ENCODE data around the gene GRIK2. TPM values are rescaled to one million over a fixed set of nuclear protein-coding genes. Genes with fewer than 3 reads are reported as not detected.
"Not testable (repeated sequence)": the region's sequence is repeated elsewhere in the genome, so short reads cannot be mapped to it uniquely, and the experiment has no call there.

The GRIK2 gene
- total RNA-seq, 1 donor from 2014 or later: not detected

- DNase-seq (ENCODE audit: low read depth in 2 of 2): no peak
Observed at GRCh38 chr6:102015431-102015830, 621.9 kb downstream of the GRIK2 start.

DNA sequence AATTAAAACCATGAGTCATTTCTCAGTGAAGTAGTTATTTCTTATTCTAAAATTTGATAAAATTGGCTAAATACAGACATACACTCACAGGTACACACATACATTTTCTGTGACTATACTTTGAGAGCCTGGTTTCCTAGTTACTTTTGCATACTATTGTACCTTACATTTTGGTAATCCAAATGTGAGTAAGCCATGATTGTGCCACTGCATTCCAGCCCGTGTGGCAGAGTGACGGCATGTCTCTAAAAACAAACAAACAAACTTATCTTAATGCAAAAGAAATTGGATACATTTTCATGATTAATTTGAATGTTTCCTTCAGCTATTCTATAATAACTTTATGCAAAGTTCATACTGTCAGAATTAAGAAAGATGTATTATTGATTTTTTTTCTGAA is 628.8 kb downstream of the GRIK2 start:
- DNase-seq (ENCODE audit: low read depth in 2 of 2): no peak

GRCh38 chr6:102022803-102023202 is 629.3 kb downstream of the GRIK2 start:
- DNase-seq (ENCODE audit: low read depth in 2 of 2): no peak

DNA sequence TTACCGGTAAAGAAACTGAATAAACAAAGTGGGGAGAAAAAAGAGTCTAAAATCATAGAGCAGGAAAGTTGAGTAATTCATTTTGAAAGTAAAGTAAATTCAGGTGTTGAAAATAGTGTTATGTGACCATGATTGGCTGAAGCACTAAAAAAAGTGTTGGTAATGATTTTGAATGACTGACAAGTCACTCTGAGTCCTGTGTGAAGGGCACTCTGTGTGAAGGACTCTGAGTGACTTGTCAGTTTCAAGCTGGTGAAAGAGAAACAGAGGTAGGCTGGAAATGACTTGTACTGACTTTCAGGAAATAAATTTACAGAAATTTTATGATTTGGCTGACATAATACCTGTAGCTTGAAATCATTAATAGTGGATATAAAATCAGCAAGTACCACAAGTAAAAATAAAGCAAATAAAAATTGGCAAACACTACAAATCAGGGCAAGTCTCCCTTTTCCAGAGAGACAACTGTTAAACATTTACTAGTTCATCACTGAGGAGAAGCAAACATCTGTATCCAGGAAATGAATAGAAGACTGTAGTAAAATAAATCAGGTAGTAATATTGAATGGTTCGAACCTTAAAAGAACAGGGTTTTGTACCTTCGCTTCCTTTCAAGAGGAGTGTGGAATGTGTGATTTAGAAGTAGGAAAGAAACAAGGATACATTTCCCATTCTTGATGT is 630.6 kb downstream of the GRIK2 start:
- DNase-seq (ENCODE audit: low read depth in 2 of 2): no peak

DNA sequence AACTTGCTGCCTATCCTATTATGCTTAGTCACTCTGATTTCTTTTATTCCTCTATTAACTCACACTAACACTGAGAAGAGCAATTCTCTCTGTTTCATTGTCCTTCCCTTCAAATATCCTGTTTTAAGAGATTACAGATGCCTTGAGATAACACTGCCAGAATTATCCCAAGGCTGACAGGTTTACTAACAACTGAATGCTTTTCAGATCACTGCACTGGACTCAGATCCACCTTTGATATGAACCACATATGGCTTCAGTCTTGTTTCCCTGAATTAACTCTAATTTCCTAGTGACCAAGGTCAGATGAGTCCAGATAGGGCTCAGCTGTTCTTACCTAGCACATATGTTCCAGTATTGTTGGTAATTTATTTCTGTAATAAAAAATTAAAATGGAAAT is 633.1 kb downstream of the GRIK2 start:
- DNase-seq (ENCODE audit: low read depth in 2 of 2): no peak

GRCh38 chr6:102028176-102028575 is 634.7 kb downstream of the GRIK2 start:
- no peak for DNase-seq (ENCODE audit: low read depth in 2 of 2)

DNA sequence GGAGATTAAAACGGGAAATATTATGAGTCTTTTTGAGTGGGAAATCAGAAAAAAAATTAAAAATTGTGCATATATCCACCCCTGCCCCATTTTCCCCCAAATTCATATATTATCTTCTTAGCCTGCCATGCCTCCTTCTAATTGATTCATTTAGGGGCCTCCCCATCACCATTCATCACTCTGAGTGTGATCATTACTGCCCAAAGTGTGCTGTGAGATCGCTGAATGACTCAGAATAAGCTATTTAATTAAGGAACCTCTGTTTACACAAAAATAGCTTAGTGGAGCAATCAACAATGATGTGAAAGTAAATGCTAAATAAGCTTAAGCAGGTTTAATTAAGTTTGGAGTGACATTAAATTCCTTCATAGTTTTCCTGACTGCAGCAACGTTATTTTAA is 645.5 kb downstream of the GRIK2 start:
- DNase-seq (ENCODE audit: low read depth in 2 of 2): no peak

GRCh38 chr6:102039441-102039840 is 645.9 kb downstream of the GRIK2 start:
- no peak for DNase-seq (ENCODE audit: low read depth in 2 of 2)

GRCh38 chr6:102051001-102051400 is 657.5 kb downstream of the GRIK2 start:
- no peak for DNase-seq (ENCODE audit: low read depth in 2 of 2)

GRCh38 chr6:102051720-102052119 is 658.2 kb downstream of the GRIK2 start:
- DNase-seq (ENCODE audit: low read depth in 2 of 2): no peak

- no peak for DNase-seq (ENCODE audit: low read depth in 2 of 2)
Observed at GRCh38 chr6:102064142-102064541, 670.6 kb downstream of the GRIK2 start.

DNA sequence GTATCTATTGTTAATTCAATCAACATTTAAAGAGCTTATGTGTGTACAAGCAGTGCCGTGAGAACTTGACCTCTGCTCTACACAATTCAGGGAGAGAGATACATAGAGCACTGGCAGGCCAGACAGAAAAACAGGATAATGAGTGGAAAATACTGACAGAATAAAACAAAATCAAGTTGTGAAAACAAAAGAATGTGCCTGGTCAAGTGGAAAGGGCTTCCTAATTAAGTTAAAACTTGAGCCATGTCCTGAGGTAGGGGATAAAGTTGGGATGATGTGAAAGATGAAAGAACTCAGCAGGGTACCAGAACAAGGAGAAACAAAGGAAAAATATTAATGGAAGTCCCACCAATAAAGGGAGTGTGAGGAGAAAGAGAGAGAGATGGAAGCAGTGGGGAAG is 672.8 kb downstream of the GRIK2 start:
- no peak for DNase-seq (ENCODE audit: low read depth in 2 of 2)

DNA sequence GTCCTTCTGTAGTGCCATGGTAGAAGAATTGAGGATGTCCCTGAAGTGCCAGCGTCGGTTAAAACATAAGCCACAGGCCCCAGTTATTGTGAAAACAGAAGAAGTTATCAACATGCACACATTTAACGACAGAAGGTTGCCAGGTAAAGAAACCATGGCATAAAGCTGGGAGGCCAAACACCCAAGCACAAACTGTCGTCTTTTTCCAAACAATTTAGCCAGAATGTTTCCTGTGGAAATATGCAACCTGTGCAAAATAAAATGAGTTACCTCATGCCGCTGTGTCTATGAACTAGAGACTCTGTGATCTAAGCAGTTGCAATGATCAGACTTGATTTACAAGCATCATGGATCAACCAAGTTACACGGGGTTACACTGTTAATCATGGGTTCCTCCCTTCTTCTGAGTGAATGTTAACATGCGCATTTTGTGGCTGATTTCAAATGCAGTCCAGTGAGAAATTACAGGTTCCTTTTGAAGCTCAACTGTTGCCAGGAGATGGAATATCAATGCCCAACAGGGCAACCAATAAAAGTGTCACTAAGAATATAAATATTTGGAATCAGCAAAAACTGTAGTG is 674.9 kb downstream of the GRIK2 start:
- DNase-seq (ENCODE audit: low read depth in 2 of 2): no peak

DNA sequence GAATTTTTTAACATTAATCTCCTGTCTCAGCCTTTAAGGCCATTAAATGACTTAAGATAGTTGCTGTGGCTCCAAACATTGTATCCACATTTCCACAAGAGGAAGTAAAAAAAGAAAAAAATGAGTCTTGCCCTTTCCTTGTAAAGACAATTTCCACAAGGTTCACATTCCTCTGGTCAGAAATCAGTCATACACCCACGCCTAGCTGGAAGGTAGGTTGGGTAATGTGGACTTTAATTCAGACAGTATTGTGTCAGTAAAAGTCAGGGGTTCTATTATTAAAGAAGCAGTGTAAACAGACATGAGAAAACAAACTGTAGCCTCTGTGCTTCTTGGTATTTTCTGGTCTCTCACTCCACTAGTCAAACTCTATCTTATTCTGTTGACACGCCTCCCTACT is 682.0 kb downstream of the GRIK2 start:
- DNase-seq (ENCODE audit: low read depth in 2 of 2): no peak

- DNase-seq (ENCODE audit: low read depth in 2 of 2): no peak
Observed at GRCh38 chr6:102085257-102085656, 691.7 kb downstream of the GRIK2 start.

DNA sequence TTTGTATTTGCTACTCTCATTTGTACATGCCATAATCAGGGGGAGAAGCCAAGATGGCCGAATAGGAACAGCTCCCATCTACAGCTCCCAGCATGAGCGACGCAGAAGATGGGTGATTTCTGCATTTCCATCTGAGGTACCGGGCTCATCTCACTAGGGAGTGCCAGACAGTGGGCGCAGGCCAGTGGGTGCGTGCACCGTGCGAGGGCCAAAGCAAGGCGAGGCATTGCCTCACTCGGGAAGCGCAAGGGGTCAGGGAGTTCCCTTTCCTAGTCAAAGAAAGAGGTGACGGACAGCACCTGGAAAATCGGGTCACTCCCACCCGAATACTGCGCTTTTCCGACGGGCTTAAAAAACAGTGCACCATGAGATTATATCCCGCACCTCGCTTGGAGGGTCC is 694.7 kb downstream of the GRIK2 start:
- not testable (repeated sequence) for DNase-seq (ENCODE audit: low read depth in 2 of 2)

DNA sequence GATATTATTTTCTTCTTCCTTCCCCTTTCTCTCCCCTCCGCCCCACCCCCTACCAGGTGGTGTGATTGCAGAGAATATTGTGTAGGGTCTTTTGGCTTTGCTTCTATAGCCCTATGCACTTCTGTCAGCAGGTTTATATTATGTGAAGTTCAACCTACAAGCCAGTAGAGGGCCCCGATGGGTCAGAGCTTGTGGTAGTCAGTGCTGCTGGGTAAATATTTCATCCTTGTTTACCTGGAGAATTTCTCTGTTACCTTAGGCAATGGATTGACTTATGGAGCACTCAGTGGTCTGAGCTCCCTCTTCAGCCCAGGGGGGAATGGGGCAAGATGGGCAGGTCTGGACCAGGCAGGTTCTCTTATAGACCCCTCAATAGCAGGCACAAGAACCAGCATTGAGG is 720.9 kb downstream of the GRIK2 start:
- no peak for DNase-seq (ENCODE audit: low read depth in 2 of 2)

- no peak for DNase-seq (ENCODE audit: low read depth in 2 of 2)
Observed at GRCh38 chr6:102115911-102116310, 722.4 kb downstream of the GRIK2 start.

- no peak for DNase-seq (ENCODE audit: low read depth in 2 of 2)
Observed at GRCh38 chr6:102118034-102118433, 724.5 kb downstream of the GRIK2 start.
